GM04503 (cell line): Measurements from ENCODE around the gene TIAM1.
A peak's percentile ranks its signal among the peaks of the same experiment; 100 is the strongest.

ENCODE experiments used
- DNase-seq: peaks from one replicate; pipeline ENCODE4 v3.0.0-alpha.2; 2012; ENCODE audit warnings: low read depth

Gene TIAM1

DNA sequence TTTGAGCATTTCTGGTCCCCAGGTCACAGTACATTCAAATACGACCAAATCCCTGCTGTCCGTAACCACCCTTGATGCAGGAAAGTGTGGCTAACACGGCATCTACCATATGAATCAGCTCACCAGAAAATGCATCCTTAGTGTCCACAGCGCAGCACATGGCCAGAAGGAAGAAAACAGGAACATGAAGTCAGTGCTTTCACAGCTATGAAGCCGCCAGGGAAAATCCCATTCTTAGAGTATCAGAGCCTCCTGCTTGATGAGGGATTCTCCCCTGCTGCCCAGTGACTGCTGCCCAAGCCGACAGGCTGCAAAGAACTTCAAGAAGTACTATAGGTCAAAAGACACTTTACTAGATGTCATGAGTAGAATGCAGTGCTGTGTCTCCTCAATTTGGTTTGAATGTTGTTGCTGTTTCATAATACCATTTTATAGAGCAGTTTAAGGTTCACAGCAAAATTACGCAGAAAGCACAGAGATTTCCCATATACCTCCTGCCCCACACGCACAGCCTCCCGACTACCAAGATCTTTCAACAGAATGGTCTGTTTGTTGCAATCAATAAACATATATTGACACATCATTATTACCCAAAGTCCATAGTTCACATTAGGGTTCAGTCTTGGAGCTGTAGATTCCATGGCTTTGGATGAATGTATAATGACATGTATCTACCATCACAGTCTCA, 14.5 kb downstream of the TIAM1 start:
- DNase-seq: no peak

DNA sequence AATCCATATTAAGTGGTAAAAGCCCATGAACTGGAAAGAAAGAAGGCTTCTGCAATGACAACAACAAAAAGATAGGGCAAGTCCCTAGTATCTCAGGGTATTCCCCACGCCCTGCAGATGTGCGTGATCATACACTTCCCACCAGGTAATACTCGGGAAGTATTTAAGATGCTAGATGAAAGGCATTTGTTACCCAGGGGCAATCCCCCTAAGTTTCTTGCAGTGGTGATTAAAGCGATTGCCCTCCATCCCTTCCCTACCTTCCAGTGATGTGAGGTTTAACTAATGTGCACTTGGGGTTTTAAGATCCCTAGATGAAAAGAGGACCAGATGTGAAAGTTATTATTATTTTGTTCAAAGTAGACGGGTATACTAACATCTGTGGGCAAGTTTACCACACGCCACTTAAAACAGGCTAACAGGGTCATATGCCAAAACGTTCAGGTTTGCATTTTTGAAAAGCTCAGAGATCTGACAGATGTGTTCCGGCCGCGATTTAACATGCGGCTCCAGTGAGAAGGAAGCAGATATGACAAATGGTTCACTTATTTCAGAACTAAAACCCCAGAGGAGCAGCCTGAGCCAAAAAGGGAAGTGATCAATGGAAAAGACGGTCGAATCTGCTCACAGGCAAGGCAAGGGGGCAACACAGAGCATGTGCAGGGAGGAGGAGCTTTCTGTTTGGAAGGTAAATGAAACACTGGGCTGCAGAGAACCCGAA, 17.4 kb downstream of the TIAM1 start:
- DNase-seq: no peak

DNA sequence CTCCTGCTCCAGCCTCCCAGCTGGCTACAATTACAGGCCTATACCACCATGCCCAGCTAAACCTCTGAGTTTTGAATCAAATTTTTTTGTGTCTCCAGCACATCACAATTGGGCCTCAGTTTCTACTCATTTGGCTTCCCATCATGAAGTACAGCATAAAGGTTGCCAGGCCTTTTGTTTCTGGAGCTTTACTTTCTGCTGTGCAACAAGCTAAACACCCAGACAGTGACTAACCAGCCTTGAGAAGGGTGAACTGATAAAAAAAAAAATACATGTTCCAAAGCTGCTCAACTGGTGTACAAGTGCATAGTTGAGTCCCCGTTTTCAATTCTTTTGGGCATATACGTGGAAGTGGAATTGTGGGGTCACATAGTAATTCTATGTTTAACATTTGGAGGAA, 25.1 kb downstream of the TIAM1 start:
- DNase-seq: no peak

DNA sequence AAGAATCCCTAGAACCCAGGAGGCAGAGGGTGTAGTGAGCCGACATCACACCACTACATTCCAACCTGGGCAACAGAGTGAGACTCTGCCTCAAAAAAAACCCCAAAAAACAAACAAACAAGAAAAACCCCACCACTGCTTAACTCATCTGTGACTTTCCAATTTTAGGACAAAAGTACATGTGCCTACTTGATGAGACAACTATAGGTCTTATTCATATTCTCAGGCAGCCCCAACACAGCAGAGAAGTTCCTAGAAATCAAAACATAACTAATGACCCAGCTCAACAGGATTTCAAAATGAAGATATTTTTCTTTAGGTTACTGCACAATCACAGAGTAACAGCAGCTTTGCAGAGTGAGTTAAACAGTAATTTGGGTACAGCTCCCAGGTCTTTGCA, 26.4 kb downstream of the TIAM1 start:
- DNase-seq: no peak

GRCh38 chr21:31316488-31317169, 27.4 kb downstream of the TIAM1 start:
- DNase-seq: no peak

DNA sequence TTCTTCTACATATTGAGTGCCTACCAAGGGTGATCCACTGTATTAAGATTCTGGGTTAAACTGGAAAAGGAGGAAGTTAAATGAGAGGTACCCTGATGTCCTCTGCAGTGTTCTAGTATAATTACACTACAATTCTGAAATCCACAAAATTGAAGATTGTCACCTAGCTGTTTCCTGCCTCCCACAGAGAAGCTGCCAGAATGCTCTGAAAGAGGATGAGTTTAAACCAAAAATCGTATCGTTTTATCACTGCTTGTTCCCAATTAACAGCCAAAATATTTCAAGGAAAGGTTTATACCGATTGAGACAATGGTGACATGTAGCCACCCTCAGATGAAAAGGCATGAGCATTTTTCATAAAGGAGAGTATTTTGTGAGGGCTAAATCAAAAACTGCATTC, 28.0 kb downstream of the TIAM1 start:
- DNase-seq: no peak

- no peak for DNase-seq
These were observed 33.3 kb downstream of the TIAM1 start for GRCh38 chr21:31310750-31311149.

DNA sequence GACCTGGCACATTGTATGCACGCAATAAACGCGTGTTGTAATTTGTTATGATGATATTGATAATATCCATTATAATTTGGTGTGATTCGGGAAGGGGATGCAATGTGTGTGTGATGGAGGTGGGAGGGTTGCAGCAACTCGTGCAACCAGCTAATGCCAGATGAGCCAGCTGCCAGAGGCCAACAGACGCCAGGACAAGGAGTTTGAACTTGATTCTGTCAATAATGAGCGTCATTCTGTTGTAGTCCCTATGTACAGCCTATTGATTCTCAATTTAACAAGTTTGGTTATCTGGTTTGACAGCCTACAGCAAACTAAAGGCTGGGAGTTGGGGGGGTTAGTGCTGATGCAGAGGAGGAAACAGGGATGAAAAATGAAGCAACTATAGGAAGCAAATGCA, 35.5 kb downstream of the TIAM1 start:
- no peak for DNase-seq

GRCh38 chr21:31305888-31306287, 38.2 kb downstream of the TIAM1 start:
- DNase-seq: no peak

DNA sequence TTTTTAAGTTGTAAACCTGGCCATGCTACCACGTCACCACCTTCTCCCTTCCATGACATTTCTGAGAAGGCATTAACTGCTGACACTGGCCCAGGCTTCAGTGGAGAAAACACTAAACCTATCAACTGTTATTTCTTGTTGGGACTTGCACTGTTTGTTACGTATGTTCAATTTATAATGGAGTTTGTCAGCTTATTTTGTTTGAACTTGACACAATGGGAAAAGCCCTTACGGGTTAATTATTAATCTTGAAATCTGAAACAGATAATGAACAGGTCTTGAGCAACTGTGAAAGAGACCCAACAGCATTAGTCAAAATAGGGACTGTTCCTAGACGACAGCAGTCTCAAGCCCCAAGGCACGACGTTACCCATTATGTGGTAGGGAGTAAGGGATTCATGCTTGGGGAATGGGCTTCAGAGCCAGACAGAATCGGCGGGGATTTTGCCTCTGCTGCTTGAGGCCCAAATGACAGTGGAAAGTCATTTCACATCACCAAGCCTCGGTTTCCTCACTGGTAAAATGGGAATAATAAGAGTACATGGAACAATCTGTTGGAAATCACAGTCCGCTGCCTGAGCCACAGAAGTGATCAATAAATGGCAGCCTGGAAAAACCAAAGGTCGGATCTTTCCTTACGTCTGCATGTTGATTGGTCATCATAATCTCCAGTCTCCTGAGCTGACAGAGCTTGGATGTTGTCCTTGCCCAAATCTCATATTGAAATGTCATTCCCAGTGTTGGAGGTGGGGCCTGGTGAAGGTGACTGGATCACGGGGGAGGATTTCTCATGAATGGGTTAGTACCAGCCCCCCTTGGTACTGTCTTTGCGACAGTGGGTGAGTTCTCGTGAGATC, 44.5 kb downstream of the TIAM1 start:
- DNase-seq: no peak

GRCh38 chr21:31298618-31299269, 45.3 kb downstream of the TIAM1 start:
- no peak for DNase-seq

DNA sequence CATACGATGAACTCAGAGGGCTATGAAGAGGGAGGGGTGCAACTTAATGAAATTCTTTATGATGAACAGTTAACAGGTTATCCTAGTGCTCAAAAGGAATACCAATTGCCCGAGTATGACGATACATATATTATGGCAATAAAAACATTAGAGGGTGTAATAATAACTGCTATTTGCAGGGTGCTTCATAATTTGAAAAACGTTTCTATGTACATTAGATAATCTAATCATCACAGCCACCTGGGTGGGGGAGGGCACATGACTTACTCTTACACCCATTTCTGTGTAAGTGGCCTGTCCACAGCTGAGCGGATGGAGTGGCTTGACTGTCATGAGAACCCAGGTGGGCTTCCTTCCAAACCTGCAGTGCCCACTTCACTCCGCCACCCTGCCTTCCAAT, 46.3 kb downstream of the TIAM1 start:
- no peak for DNase-seq

DNA sequence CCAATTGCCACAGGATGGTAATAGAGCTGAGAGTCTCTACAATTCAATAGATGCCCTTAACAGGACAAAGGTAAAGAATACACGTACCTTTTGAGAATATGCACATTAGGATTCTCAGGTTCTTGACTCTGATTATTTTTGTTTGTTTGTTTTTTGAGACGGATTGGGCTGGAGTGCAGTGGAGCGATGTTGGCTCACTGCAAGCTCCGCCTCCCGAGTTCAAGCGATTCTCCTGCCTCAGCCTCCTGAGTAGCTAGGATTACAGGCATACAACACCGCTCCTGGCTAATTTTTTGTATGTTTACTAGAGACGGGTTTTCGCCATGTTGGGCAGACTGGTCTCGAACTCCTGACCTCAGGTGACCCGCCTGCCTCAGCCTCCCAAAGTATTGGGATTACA, 48.4 kb downstream of the TIAM1 start:
- DNase-seq: no peak

GRCh38 chr21:31294691-31295090, 49.4 kb downstream of the TIAM1 start:
- DNase-seq: no peak

DNA sequence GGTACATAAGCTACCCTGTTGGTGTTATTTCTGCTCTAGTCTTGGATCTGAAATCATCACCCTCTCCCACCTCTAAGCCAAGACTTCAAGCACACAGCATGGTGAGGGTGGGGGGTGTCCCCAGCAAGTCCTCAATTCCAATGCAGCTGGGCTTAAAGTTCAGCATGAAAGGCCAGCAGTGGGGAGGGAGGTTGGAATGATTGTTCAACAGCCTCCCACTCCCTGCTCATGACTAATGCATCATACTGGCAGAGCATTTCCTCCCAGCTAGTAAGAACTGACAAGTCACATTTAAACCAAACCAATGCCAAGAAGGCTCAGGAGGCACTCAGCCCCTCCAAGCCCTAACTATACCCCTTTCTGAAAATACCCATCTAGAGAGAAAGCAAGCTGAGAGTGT, 50.1 kb downstream of the TIAM1 start:
- peak; percentile 31 for DNase-seq

DNA sequence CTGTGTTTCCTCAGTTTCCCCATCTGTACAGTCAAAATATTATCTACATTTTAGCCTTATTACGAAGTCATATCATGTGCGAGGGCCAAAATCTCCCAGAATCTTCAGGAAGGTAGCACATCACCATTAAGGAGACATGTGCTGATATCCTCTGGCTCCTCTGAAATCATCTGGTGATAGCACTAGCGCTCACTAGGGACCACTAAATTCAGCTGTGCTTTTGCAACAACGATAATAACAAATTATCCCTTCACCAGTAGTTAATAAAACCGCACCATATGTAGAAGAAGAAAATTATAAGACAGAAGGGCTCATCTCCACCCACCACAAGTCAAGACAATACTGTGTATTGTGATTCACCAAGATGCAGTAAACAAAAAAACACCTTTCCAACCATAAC, 53.3 kb downstream of the TIAM1 start:
- DNase-seq: no peak

GRCh38 chr21:31289702-31290101, 54.4 kb downstream of the TIAM1 start:
- DNase-seq: no peak

DNA sequence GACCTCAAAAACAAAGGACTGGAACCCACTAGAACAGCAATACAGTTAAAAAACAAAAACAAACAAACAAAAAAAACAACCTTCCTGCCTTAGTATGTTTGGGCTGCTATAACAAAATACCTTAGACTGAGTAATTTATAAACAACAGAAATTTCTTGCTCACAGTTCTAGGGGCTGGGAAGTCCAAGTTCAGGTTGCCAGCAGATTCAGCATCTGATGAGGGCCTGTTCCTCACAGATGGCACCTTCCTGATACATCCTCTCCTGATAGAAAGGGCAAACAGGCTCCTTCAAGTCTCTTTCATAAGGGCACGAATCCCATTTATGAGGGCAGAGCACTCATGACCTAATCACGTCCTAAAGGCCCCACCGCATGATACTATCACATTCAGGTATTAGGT, 55.9 kb downstream of the TIAM1 start:
- no peak for DNase-seq

DNA sequence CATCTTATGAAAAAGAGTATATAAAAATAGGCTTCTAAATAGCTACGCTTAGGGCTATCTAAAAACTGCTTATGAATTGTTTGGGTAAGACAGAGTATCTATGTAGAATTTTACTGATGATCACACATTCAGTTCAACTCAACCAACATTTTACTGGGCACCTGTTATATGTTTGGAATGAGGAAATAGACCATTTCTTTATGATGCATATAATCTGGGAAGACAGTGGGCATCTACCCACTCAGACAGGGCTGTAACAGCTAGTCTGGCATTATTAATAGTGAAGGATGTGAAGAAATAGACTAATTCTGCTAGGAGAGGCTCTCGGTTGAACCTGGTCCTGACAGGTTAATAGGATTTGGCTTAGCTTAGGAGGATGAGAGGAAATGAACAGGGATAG, 56.9 kb downstream of the TIAM1 start:
- DNase-seq: no peak

GRCh38 chr21:31286621-31287020, 57.4 kb downstream of the TIAM1 start:
- DNase-seq: no peak

- no peak for DNase-seq
These were observed 59.2 kb downstream of the TIAM1 start for GRCh38 chr21:31284797-31285397.
